Activated T-helper 17 cell treated with anti-CD3 and anti-CD28 coated beads, Interleukin-2, amount 50 U/mL, for 72 hours (primary cell): Measurements from ENCODE around the gene C8B. TPM values are rescaled to one million over a fixed set of nuclear protein-coding genes. Genes with fewer than 3 reads are reported as not detected.

Source experiments
- total RNA-seq, 2 donors: library from RNA; stranded (reverse); gene quantifications; one replicate each; pipeline ENCODE4 v1.2.3, GENCODE V29; 2022

The C8B gene
- total RNA-seq, 2 donors from 2014 or later = not detected

Other genes starting within 250 kb of the C8B start
- gene FYB2, start 146.6 kb downstream of the C8B start, total RNA-seq = not detected
- gene C8A, start 111.2 kb downstream of the C8B start, total RNA-seq = not detected